ENCODE data around the gene DYTN.

- TF ChIP-seq POLR2AphosphoS5 (IDR thresholded peaks at IDR 0.05; ENCODE audit: low read depth, low read length): no peak
- TF ChIP-seq SIN3A (IDR thresholded peaks at IDR 0.05; ENCODE audit: borderline replicate concordance, insufficient read depth, low read length): no peak
- TF ChIP-seq REST (IDR thresholded peaks at IDR 0.05; ENCODE audit: insufficient read depth in 1 of 2, low read depth in 2 of 2, low read length in 2 of 2): no peak
- TF ChIP-seq TAF1 (IDR thresholded peaks at IDR 0.05; ENCODE audit: borderline replicate concordance, insufficient read depth, low read length): no peak
- TF ChIP-seq FOXP2 (optimal IDR thresholded peaks at IDR 0.05; ENCODE audit: borderline replicate concordance, extremely low read depth, extremely low read length, insufficient read depth): no peak
These were observed 77.0 kb downstream of the DYTN start for GRCh38 chr2:206641226-206641625.

Data from PFSK-1 (cell line).